DND-41 (cell line): Measurements from ENCODE around the gene MBNL2.

ENCODE experiments used
- ATAC-seq: fragments of 200-7000 bp; cut with Tn5 transposase; 3 replicates; pipeline ENCODE4 v1.9.1; 2021; ENCODE audit warnings: low read depth; ENCODE audit not compliant: insufficient read depth
- DNase-seq: peaks from one replicate; pipeline ENCODE4 v3.0.0-alpha.2; 2020
- H2AFZ ChIP-seq: 2 replicates; pipeline ENCODE4 v1.6.0; 2012; ENCODE audit warnings: low read depth, low read length
- H3K27ac ChIP-seq: 2 replicates; pipeline ENCODE4 v1.5.1; 2012; ENCODE audit warnings: low read length, inconsistent platforms
- H3K27me3 ChIP-seq: fragments of 200-600 bp; sonication (generic); 2 replicates; pipeline ENCODE4 v1.6.0; 2012; ENCODE audit warnings: low read length, mild to moderate bottlenecking, inconsistent platforms; ENCODE audit not compliant: insufficient read depth, poor library complexity
- H3K36me3 ChIP-seq: 2 replicates; pipeline ENCODE4 v1.5.1; 2012; ENCODE audit warnings: low read length, inconsistent platforms; ENCODE audit not compliant: insufficient read depth
- H3K4me1 ChIP-seq: 2 replicates; pipeline ENCODE4 v1.5.1; 2012; ENCODE audit warnings: mild to moderate bottlenecking, low read length; ENCODE audit not compliant: insufficient read depth
- H3K4me2 ChIP-seq: 2 replicates; pipeline ENCODE4 v1.6.0; 2012; ENCODE audit warnings: mild to moderate bottlenecking, moderate library complexity, low read length, inconsistent platforms; ENCODE audit not compliant: insufficient read depth
- H3K4me3 ChIP-seq, 2 experiments: fragments of 200-600 bp in 1 of 2; shearing (Covaris generic) in 1 of 2; 2 replicates each; pipeline ENCODE4 v1.5.1; 2012 to 2016; ENCODE audit warnings: inconsistent platforms in 2 of 2, low read length in 2 of 2, mild to moderate bottlenecking in 2 of 2, low read depth in 1 of 2, moderate library complexity in 1 of 2
- H3K79me2 ChIP-seq: 2 replicates; pipeline ENCODE4 v1.6.0; 2012; ENCODE audit warnings: low read length, inconsistent platforms; ENCODE audit not compliant: insufficient read depth
- H3K9ac ChIP-seq: 2 replicates; pipeline ENCODE4 v1.6.0; 2012; ENCODE audit warnings: low read depth, mild to moderate bottlenecking, inconsistent platforms, low read length, moderate library complexity
- H3K9me3 ChIP-seq: 2 replicates; pipeline ENCODE4 v1.5.1; 2012; ENCODE audit warnings: low read length, moderate library complexity, mild to moderate bottlenecking, inconsistent platforms; ENCODE audit not compliant: insufficient read depth, severe bottlenecking
- H4K20me1 ChIP-seq: 2 replicates; pipeline ENCODE4 v1.6.0; 2012; ENCODE audit warnings: low read length; ENCODE audit not compliant: insufficient read depth
- CTCF ChIP-seq: IDR thresholded peaks from 2 replicates; pipeline ENCODE4 v1.5.1; 2012; ENCODE audit warnings: borderline replicate concordance, low read length, moderate library complexity, mild to moderate bottlenecking; ENCODE audit not compliant: poor library complexity, severe bottlenecking; ENCODE audit errors: extremely low read depth
- EZH2 ChIP-seq: IDR thresholded peaks from 3 replicates; pipeline ENCODE4 v1.6.1; 2012; ENCODE audit warnings: borderline replicate concordance, low read depth, mild to moderate bottlenecking, moderate library complexity, low read length, inconsistent platforms; ENCODE audit not compliant: severe bottlenecking

Gene MBNL2

GRCh38 chr13:97433727-97434396 is 211.7 kb downstream of the MBNL2 start, which contains the start of gene RAP2A:
TSS of gene RAP2A (plus strand) at chr13:97434169. CDS start at chr13:97434471, 302 bp downstream.
- peak; percentile 93 for DNase-seq
- Histone ChIP-seq H3K27ac (peak within 1 kb of the TSS; percentile 100), H3K27me3 (no peaks in the 10 kb centered on the region), H3K79me2 (peaks cover 57% of the 10 kb centered on the region), H3K9me3 (no peaks in the 10 kb centered on the region), H3K4me3 (peak within 1 kb of the TSS; percentile 80 to 95), H3K9ac (peak within 1 kb of the TSS; percentile 99), H3K36me3 (peaks cover 5% of the 10 kb centered on the region), H4K20me1 (peaks cover 8% of the 10 kb centered on the region; the same call in 1 of the 2 replicates), H2AFZ (peak within 1 kb of the TSS; percentile 97), H3K4me2 (peak within 1 kb of the TSS; percentile 91), H3K4me1 (peaks cover 68% of the 10 kb centered on the region)
- peak; percentile 61 for ATAC-seq
- TF ChIP-seq CTCF (peak; percentile 9), EZH2 (no peak)

GRCh38 chr13:97434397-97435201 is 212.5 kb downstream of the MBNL2 start:
- peak overlapping the region; percentile 63 for H3K27ac ChIP-seq
- DNase-seq (peak; percentile 50), ATAC-seq (no peak)
- H3K4me2 ChIP-seq, result peak overlapping the region; percentile 77
- H3K9me3 ChIP-seq, result no peaks in the 10 kb centered on the region
- peaks cover 10% of the 10 kb centered on the region for H3K36me3 ChIP-seq
- H2AFZ ChIP-seq, result peak overlapping the region; percentile 83
- peak overlapping the region; percentile 60 for H3K9ac ChIP-seq
- TF ChIP-seq CTCF (no peak), EZH2 (no peak)
- H3K4me1 ChIP-seq, result peaks cover 65% of the 10 kb centered on the region
- no peaks in the 10 kb centered on the region for H3K27me3 ChIP-seq
- H3K79me2 ChIP-seq, result peaks cover 63% of the 10 kb centered on the region
- H3K4me3 ChIP-seq, result peak overlapping the region; percentile 46 to 75
- peaks cover 8% of the 10 kb centered on the region; the same call in 1 of the 2 replicates for H4K20me1 ChIP-seq

GRCh38 chr13:97435323-97435722 is 213.2 kb downstream of the MBNL2 start:
- Histone ChIP-seq H3K4me1 (peaks cover 58% of the 10 kb centered on the region), H3K36me3 (peaks cover 10% of the 10 kb centered on the region), H3K27ac (peak overlapping the region; percentile 63; the same call in 1 of the 2 replicates), H3K4me2 (peak overlapping the region; percentile 77), H3K27me3 (no peaks in the 10 kb centered on the region), H3K4me3 (peak overlapping the region; percentile 46 to 75), H3K9ac (peak overlapping the region; percentile 60), H3K9me3 (no peaks in the 10 kb centered on the region), H2AFZ (peak overlapping the region; percentile 83; the same call in 1 of the 2 replicates), H4K20me1 (peaks cover 8% of the 10 kb centered on the region; the same call in 1 of the 2 replicates), H3K79me2 (peaks cover 64% of the 10 kb centered on the region)
- DNase-seq (no peak), ATAC-seq (no peak)
- no peak for TF ChIP-seq CTCF
- TF ChIP-seq EZH2, result no peak
